OCI-LY1 (cell line): ENCODE data around the gene ARF3.

ENCODE experiments used
- CTCF ChIP-seq: fragments of 200-600 bp; sonication (generic), shearing (Covaris generic); IDR thresholded peaks from 2 replicates; pipeline ENCODE4 v1.5.1; 2017; ENCODE audit warnings: mild to moderate bottlenecking, antibody characterized with exemption, low read length, moderate library complexity, mixed read lengths
- EZH2 ChIP-seq: fragments of 200-600 bp; sonication (generic), shearing (Covaris generic); IDR thresholded peaks from 2 replicates; pipeline ENCODE4 v1.8.0; 2017; ENCODE audit warnings: borderline replicate concordance, mixed run types, mild to moderate bottlenecking, antibody characterized with exemption, low read length, moderate library complexity, mixed read lengths

- no peak for TF ChIP-seq CTCF
- TF ChIP-seq EZH2: no peak
These were observed 33.3 kb upstream of the ARF3 start for GRCh38 chr12:48990552-48990951.
